HL-60/S4 treated with retinoic acid at 250 ng/mL for 4 days and 3 days (cell line): Measurements from ENCODE around the gene GH1.
"Not testable (repeated sequence)": the region's sequence is repeated elsewhere in the genome, so short reads cannot be mapped to it uniquely, and the experiment has no call there.

ENCODE experiments used
- in situ Hi-C: fragments of 300-500 bp; cut with MboI; formaldehyde crosslinking; loops from 2 replicates; pipeline ENCODE4 v1.7.0; 2022; ENCODE audit warnings: low sequenced_read_pairs

GH1 gene

GRCh38 chr17:63870292-63870665 lies 48.4 kb downstream of the GH1 start:
- in situ Hi-C loops: not testable (repeated sequence)

GRCh38 chr17:63869491-63870291 lies 48.9 kb downstream of the GH1 start:
- in situ Hi-C loops: not testable (repeated sequence)
